Activated CD8-positive, alpha-beta T cell treated with anti-CD3 and anti-CD28 coated beads for 36 hours (primary cell): ENCODE results near the gene CA9. TPM values are rescaled to one million over a fixed set of nuclear protein-coding genes. Genes with fewer than 3 reads are reported as not detected.

Experiments used
- ATAC-seq: fragments of 200-7000 bp; cut with Tn5 transposase; one replicate; pipeline ENCODE4 v1.10.0; 2021; ENCODE audit warnings: mild to moderate bottlenecking, moderate library complexity
- CTCF ChIA-PET: fragments of 350-600 bp; sonication (Branson Sonifier 250); formaldehyde crosslinking; loops from one replicate; lab custom pipeline; 2021; ENCODE audit warnings: antibody characterized with exemption; lab: Charles Lee
- POLR2A ChIA-PET: fragments of 350-600 bp; sonication (Branson Sonifier 250); formaldehyde crosslinking; loops from one replicate; lab custom pipeline; 2021; ENCODE audit warnings: antibody characterized with exemption; lab: Charles Lee
- DNase-seq: peaks from one replicate; pipeline ENCODE4 v3.0.0-alpha.2; 2020
- H3K27ac Mint-ChIP-seq: one replicate; pipeline ENCODE4 v1.8.0; 2021; ENCODE audit warnings: mild to moderate bottlenecking, mixed read lengths
- H3K27me3 Mint-ChIP-seq: one replicate; pipeline ENCODE4 v1.8.0; 2021; ENCODE audit warnings: mixed read lengths
- H3K36me3 Mint-ChIP-seq: one replicate; pipeline ENCODE4 v1.8.0; 2021; ENCODE audit warnings: low read depth, mixed read lengths
- H3K4me1 Mint-ChIP-seq: one replicate; pipeline ENCODE4 v1.8.0; 2021; ENCODE audit warnings: low read depth, mixed read lengths
- H3K4me3 Mint-ChIP-seq: one replicate; pipeline ENCODE4 v1.8.0; 2021; ENCODE audit warnings: mild to moderate bottlenecking, moderate library complexity, mixed read lengths
- H3K9me3 Mint-ChIP-seq: one replicate; pipeline ENCODE4 v1.8.0; 2021; ENCODE audit warnings: mixed read lengths
- CTCF ChIP-seq: fragments of 200-600 bp; IDR thresholded peaks from one replicate; pipeline ENCODE4 v1.8.0; 2022; ENCODE audit warnings: antibody characterized with exemption, mild to moderate bottlenecking
- intact Hi-C: fragments of 100-400 bp; cut with micrococcal nuclease; formaldehyde crosslinking; loops from one replicate; pipeline ENCODE4 v1.10.0; 2022
- total RNA-seq, 2 experiments: library from RNA; stranded (reverse); gene quantifications; one replicate each; pipeline ENCODE4 v1.2.3, GENCODE V29; 2021

The CA9 gene
- total RNA-seq, 2 experiments from 2014 or later = 4.5 to 4.9 TPM

- Mint-ChIP-seq H3K4me1 (peaks cover 18% of the 10 kb centered on the region), H3K36me3 (no peaks in the 10 kb centered on the region), H3K27ac (no peak overlapping the region), H3K27me3 (no peaks in the 10 kb centered on the region), H3K9me3 (no peaks in the 10 kb centered on the region), H3K4me3 (no peak overlapping the region)
- CTCF ChIA-PET = interaction anchor here (0.7 to 12.7 kb wide), 6 partner anchors 9 to 78 kb away, joined by 3 to 313 read pairs (median 57); partner anchors contain the start of genes ARHGEF39, CA9, CCDC107 and CREB3
- DNase-seq (no peak), ATAC-seq (no peak)
- intact Hi-C loops = no loop called here
- TF ChIP-seq CTCF = no peak
- POLR2A ChIA-PET = interaction anchor here (1.2 to 2.4 kb wide), 5 partner anchors 15 to 79 kb away, joined by 3 to 12 read pairs (median 5); partner anchors contain the start of genes ARHGEF39, CA9, CCDC107 and RMRP
Observed at GRCh38 chr9:35687972-35688557, 14.3 kb downstream of the CA9 start.

- TF ChIP-seq CTCF = no peak
- DNase-seq (peak; percentile 22), ATAC-seq (peak; percentile 84)
- Mint-ChIP-seq H3K27me3 (no peaks in the 10 kb centered on the region), H3K36me3 (no peaks in the 10 kb centered on the region), H3K4me3 (peak overlapping the region; percentile 34), H3K4me1 (peaks cover 18% of the 10 kb centered on the region), H3K9me3 (no peaks in the 10 kb centered on the region), H3K27ac (peak overlapping the region; percentile 55)
- intact Hi-C loops = no loop called here
- POLR2A ChIA-PET = interaction anchor here (1.2 to 2.4 kb wide), 4 partner anchors 16 to 80 kb away, joined by 4 to 12 read pairs (median 6); partner anchors contain the start of genes ARHGEF39, CA9, CCDC107 and RMRP
- CTCF ChIA-PET = interaction anchor here (1.4 to 12.7 kb wide), 5 partner anchors 8 to 78 kb away, joined by 6 to 313 read pairs (median 106); partner anchors contain the start of genes ARHGEF39, CA9, CCDC107 and CREB3
Observed at GRCh38 chr9:35688558-35689541, 15.1 kb downstream of the CA9 start.

GRCh38 chr9:35689542-35690293 is 16.0 kb downstream of the CA9 start, which contains the start of gene TPM2:
TSS of gene TPM2 (minus strand) at chr9:35689925. CDS start at chr9:35689817, 108 bp downstream.
- peak within 1 kb of the TSS; percentile 55 for H3K27ac Mint-ChIP-seq

More at GRCh38 chr9:35689542-35690293, 16.0 kb downstream of the CA9 start, which contains the start of gene TPM2:
- H3K27me3 Mint-ChIP-seq = no peaks in the 10 kb centered on the region
- POLR2A ChIA-PET = interaction anchor here (0.6 to 2.4 kb wide), 2 partner anchors 25 to 32 kb away, joined by 3 to 12 read pairs; partner anchors contain the start of genes ARHGEF39, CCDC107 and RMRP
- ATAC-seq (no peak), DNase-seq (no peak)
- H3K4me3 Mint-ChIP-seq = peak within 1 kb of the TSS; percentile 72
- intact Hi-C loops = no loop called here
- H3K4me1 Mint-ChIP-seq = peaks cover 18% of the 10 kb centered on the region
- TF ChIP-seq CTCF = no peak
- H3K9me3 Mint-ChIP-seq = no peaks in the 10 kb centered on the region
- no peaks in the 10 kb centered on the region for H3K36me3 Mint-ChIP-seq
- CTCF ChIA-PET = interaction anchor here (1.3 to 12.7 kb wide), 6 partner anchors 24 to 86 kb away, joined by 3 to 313 read pairs (median 6); partner anchors contain the start of genes ARHGEF39, CA9, CCDC107 and CREB3
